ENCODE results near the gene COMMD9.

- no peak for TF ChIP-seq CTCF (IDR thresholded peaks at IDR 0.05; ENCODE audit: low read depth, low read length, missing input control)
- no peak for TF ChIP-seq YY1 (IDR thresholded peaks at IDR 0.05)
- no peak for TF ChIP-seq TAF1 (conservative IDR thresholded peaks at IDR 0.05)
- no peak for TF ChIP-seq HNF4G (IDR thresholded peaks at IDR 0.05)
- no peak for TF ChIP-seq JUND (IDR thresholded peaks at IDR 0.05)
- no peak for TF ChIP-seq FOXA1 (IDR thresholded peaks at IDR 0.05)
- no peak for TF ChIP-seq EGR1 (IDR thresholded peaks at IDR 0.05; ENCODE audit: low read depth in 2 of 2)
Measured at GRCh38 chr11:36251823-36252222, 37.4 kb downstream of the COMMD9 start.
